Hepatocyte (in vitro differentiated cells): ENCODE data around the gene LILRB2.

ENCODE experiments used
- EZH2 ChIP-seq: fragments of 200-600 bp; sonication (generic); IDR thresholded peaks from 2 replicates; pipeline ENCODE4 v1.6.1; 2016; ENCODE audit warnings: antibody characterized with exemption, mild to moderate bottlenecking, borderline replicate concordance
- EZH2phosphoT487 ChIP-seq: fragments of 200-600 bp; sonication (generic); IDR thresholded peaks from one replicate; pipeline ENCODE4 v1.6.1; 2018; ENCODE audit warnings: antibody characterized with exemption, mild to moderate bottlenecking, low read depth, moderate library complexity; ENCODE audit not compliant: unreplicated experiment, severe bottlenecking
- TF ChIP-seq, protein P1 (sequence below): fragments of 200-600 bp; sonication (generic); IDR thresholded peaks from 2 replicates; pipeline ENCODE4 v1.5.1; 2016; ENCODE audit warnings: antibody characterized with exemption, mild to moderate bottlenecking; ENCODE audit not compliant: poor library complexity

DNA sequence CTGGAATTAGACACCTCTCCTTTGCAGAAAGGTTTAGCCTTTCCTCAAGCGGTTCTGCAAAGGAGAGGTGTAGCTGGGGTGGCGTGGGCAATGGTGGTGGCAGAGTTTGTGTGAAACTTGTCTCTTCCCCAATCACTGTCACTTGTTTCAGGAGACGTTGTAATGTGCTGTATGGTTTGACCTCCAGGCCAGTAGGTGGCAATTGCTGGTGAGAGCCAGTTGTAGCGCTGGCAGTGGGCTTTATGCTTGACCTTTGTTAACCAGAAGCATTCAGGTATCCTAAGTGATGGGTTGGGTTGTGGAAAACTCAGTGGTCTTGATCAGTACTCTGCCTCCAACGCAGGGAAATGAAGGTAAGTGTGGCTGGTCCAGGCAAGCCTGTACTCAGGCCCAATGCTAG, 44.7 kb upstream of the LILRB2 start:
- TF ChIP-seq, protein P1, sequence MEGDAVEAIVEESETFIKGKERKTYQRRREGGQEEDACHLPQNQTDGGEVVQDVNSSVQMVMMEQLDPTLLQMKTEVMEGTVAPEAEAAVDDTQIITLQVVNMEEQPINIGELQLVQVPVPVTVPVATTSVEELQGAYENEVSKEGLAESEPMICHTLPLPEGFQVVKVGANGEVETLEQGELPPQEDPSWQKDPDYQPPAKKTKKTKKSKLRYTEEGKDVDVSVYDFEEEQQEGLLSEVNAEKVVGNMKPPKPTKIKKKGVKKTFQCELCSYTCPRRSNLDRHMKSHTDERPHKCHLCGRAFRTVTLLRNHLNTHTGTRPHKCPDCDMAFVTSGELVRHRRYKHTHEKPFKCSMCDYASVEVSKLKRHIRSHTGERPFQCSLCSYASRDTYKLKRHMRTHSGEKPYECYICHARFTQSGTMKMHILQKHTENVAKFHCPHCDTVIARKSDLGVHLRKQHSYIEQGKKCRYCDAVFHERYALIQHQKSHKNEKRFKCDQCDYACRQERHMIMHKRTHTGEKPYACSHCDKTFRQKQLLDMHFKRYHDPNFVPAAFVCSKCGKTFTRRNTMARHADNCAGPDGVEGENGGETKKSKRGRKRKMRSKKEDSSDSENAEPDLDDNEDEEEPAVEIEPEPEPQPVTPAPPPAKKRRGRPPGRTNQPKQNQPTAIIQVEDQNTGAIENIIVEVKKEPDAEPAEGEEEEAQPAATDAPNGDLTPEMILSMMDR, result no peak
- TF ChIP-seq EZH2phosphoT487, result no peak
- TF ChIP-seq EZH2, result no peak
